Muscle layer of duodenum (tissue), 2 donors: Measurements from ENCODE around the gene KDM2B.

ENCODE experiments used
- H3K27ac ChIP-seq: one replicate; pipeline ENCODE4 v1.7.0; 2013; ENCODE audit warnings: mild to moderate bottlenecking, low read length
- H3K27me3 ChIP-seq: one replicate; pipeline ENCODE4 v1.7.0; 2013; ENCODE audit warnings: low read depth, mild to moderate bottlenecking, control low read depth, low read length
- H3K36me3 ChIP-seq, 2 donors: one replicate each; pipeline ENCODE4 v1.7.0; 2013; ENCODE audit warnings: low read length in 2 of 2, control low read depth in 1 of 2, mild to moderate bottlenecking in 1 of 2; ENCODE audit not compliant: insufficient read depth in 2 of 2, control insufficient read depth in 1 of 2
- H3K4me1 ChIP-seq, 2 donors: one replicate each; pipeline ENCODE4 v1.7.0; 2013; ENCODE audit warnings: low read length in 2 of 2, mild to moderate bottlenecking in 2 of 2, control low read depth in 1 of 2, moderate library complexity in 1 of 2; ENCODE audit not compliant: insufficient read depth in 2 of 2, control insufficient read depth in 1 of 2
- H3K4me3 ChIP-seq, 2 donors: one replicate each; pipeline ENCODE4 v1.7.0; 2013; ENCODE audit warnings: low read length in 2 of 2, low read depth in 1 of 2, mild to moderate bottlenecking in 1 of 2
- H3K9me3 ChIP-seq, 2 donors: one replicate each; pipeline ENCODE4 v1.7.0; 2013; ENCODE audit warnings: low read length in 2 of 2, control low read depth in 1 of 2, mild to moderate bottlenecking in 1 of 2; ENCODE audit not compliant: control insufficient read depth in 1 of 2
- donor health status: healthy.

Gene KDM2B

DNA sequence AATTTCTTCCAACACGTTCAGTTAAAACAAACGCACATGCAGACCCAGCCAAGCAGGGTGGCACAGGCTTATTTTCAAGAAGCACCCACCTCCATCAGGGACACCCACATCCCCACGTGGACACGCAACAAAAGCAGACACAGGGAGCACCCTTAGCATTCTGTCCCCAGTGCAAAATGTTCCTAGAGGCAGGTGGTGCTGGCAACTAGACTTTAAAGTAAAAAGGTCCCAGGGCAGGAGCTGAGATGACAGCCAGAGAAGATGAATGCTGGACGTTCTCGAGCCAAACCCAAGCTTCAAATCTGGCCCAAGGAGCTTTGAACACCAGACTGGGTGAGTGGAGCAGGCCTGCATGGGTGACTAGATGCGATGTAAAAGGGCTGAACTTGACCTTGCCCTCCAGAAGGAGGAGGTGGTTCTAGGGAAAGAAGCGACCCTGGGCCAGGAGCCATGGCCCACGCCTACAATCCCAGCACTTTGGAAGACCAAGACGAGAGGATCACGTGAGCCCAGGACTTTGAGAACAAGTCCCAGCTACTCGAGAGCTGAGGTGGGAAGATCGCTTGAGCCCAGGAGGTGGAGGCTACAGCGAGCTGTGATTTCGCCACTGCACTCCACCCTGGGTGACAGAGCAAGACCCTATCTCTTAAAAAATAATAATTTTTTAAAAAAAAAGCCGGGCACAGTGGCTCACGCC lies 47.3 kb downstream of the KDM2B start:
- Histone ChIP-seq H3K4me3 (no peak overlapping the region), H3K27ac (no peak overlapping the region), H3K36me3 (peaks cover 0 to 6% of the 10 kb centered on the region in 2 donors), H3K9me3 (no peaks in the 10 kb centered on the region), H3K27me3 (no peaks in the 10 kb centered on the region), H3K4me1 (peaks cover 8 to 44% of the 10 kb centered on the region in 2 donors)

DNA sequence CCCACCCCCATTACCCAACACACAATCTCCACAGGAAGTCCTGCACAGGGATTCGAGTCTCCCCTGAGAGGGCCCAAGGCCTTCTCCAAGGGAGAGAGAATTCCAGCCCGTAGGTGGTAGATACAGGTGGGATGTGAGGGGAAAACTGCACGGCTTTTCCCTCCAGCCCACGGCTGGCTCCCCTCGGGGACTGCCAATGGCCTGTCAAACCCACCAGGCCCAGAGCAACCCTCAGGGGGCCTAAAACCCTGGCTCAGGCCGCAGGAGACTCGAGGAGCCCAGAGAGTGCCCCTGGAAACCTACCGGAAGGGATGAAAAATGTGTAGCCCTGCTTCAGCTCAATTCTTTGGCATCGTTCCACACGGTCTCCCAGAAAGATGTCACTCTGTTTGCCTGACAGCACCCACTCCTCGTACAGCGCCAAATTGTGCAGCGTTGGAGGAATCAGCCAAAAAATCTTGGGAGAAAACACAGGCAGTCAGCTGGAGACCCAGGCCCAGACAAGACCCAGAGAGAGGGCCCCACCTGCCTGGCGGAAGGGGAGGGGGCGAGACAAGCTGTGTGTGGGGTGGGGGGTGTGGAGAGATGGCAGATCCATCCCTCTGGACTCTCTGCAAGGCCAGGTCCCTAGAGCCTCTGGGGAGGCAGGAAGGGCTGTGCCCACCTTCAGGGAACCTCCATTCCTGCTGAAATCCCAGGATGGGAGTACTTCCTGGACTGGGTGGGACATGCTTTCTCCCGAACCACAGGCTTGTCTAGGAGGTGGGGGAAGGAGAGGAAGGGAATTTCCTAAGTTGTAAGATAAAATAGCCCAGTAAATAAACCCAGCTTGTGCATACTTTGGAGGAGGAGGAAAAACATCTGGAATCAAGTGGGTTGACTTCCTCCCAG lies 48.1 kb downstream of the KDM2B start:
- no peaks in the 10 kb centered on the region for H3K9me3 ChIP-seq
- no peak overlapping the region for H3K4me3 ChIP-seq
- H3K27me3 ChIP-seq, result no peaks in the 10 kb centered on the region
- H3K36me3 ChIP-seq, result peaks cover 0 to 6% of the 10 kb centered on the region in 2 donors
- H3K4me1 ChIP-seq, result peaks cover 4 to 38% of the 10 kb centered on the region in 2 donors
- H3K27ac ChIP-seq, result no peak overlapping the region

DNA sequence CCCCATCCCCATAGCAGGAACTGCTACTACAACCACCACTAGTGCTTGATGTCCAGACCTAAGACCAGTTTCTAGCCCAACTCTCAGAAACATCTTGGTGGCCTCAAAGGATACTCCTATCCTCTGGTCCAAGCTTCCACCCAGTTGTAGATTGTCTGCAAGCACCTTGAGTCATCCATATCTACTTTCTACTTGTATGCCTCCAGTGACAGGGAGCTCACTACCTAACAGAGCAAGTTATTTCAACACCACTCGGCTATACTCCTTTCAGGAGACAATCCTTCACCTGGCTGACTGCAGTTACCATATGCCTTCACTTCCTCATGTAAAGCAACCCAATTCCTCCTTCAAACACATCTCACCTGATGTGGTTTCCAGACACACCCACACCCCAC lies 49.5 kb downstream of the KDM2B start:
- peaks cover 4 to 34% of the 10 kb centered on the region in 2 donors for H3K4me1 ChIP-seq
- H3K4me3 ChIP-seq, result no peak overlapping the region
- no peaks in the 10 kb centered on the region for H3K9me3 ChIP-seq
- H3K27me3 ChIP-seq, result no peaks in the 10 kb centered on the region
- peaks cover 0 to 6% of the 10 kb centered on the region in 2 donors for H3K36me3 ChIP-seq
- no peak overlapping the region for H3K27ac ChIP-seq

DNA sequence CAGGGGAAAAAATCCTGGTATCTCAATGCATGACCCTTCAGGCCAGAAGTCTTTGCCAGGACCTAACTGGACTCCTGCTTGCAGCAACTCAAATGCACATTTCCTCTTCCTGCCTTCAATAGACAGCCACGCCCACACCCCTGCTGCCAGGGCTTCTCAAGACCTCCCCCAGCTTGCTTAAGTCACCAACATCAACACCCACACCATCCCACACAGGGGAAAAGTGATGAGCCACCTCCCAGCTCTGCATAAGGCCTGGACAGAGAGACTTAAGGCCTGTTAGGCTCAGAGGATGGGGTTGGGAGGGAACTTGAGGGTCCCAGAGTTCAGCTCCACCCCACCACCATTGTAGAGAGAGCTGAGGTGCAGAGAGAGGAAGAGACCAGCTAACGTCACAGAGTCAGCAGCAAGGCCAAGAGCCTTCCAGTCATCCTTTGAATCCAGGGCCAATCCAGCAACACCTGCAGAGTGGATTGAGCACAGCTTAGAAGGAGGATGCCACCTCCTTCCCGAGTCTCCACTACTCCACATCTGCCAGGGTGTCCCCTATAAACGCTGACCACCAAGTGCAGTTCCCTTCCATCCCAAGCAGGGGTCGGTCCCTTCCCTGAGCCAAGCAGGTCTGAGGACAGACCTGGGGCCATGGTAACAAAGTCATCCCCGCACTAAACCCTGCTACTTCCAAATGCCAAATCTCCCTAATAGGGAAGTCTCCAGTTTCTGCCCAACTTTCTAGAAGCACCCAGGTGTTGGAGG lies 50.0 kb downstream of the KDM2B start:
- H3K4me3 ChIP-seq, result no peak overlapping the region
- H3K9me3 ChIP-seq, result no peaks in the 10 kb centered on the region
- H3K27me3 ChIP-seq, result no peaks in the 10 kb centered on the region
- peaks cover 1 to 28% of the 10 kb centered on the region in 2 donors for H3K4me1 ChIP-seq
- no peak overlapping the region for H3K27ac ChIP-seq
- H3K36me3 ChIP-seq, result peaks cover 0 to 6% of the 10 kb centered on the region in 2 donors

DNA sequence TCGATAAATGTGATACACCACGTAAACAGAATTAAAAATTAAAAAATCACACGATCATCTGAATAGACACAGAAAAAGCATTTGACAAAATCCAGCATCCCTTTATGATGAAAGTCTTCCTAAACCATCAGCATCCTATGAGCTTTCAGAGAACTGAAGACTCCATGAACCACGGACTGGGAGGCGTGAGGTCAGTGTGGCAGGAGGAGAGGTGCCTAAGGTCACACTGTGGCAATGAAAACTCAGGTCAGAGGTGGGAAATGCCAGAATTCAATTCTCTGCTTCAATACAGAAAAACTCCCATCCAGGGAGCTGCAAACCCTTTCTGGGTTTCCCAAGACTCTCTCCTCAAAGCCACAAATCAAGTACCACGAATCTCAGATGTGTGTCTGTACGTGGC lies 51.6 kb downstream of the KDM2B start:
- Histone ChIP-seq H3K9me3 (no peaks in the 10 kb centered on the region), H3K4me1 (peaks cover 0 to 19% of the 10 kb centered on the region in 2 donors), H3K27me3 (no peaks in the 10 kb centered on the region), H3K4me3 (no peak overlapping the region), H3K36me3 (peaks cover 0 to 6% of the 10 kb centered on the region in 2 donors), H3K27ac (no peak overlapping the region)

DNA sequence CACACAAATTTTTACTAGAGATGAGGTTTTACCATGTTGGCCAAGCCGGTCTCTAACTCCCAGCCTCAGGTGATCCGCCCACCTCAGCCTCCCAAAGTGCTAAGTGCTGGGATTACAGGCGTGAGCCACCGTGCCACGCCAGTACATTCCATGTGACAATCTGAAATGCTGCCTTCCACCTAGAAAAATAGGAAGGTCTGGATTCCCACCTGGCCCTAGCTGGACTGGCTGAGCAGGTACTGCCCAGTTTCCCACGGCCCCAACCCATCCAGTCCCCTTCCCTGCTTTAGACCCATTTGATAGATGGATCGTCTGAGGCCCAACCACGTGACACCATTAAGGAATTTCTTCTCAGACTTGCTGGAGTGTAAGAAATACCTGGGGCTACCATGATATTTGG lies 55.4 kb downstream of the KDM2B start:
- H3K9me3 ChIP-seq, result no peaks in the 10 kb centered on the region
- no peak overlapping the region for H3K27ac ChIP-seq
- H3K36me3 ChIP-seq, result peaks cover 0 to 4% of the 10 kb centered on the region in 2 donors
- no peaks in the 10 kb centered on the region for H3K4me1 ChIP-seq
- H3K27me3 ChIP-seq, result no peaks in the 10 kb centered on the region
- no peak overlapping the region for H3K4me3 ChIP-seq

DNA sequence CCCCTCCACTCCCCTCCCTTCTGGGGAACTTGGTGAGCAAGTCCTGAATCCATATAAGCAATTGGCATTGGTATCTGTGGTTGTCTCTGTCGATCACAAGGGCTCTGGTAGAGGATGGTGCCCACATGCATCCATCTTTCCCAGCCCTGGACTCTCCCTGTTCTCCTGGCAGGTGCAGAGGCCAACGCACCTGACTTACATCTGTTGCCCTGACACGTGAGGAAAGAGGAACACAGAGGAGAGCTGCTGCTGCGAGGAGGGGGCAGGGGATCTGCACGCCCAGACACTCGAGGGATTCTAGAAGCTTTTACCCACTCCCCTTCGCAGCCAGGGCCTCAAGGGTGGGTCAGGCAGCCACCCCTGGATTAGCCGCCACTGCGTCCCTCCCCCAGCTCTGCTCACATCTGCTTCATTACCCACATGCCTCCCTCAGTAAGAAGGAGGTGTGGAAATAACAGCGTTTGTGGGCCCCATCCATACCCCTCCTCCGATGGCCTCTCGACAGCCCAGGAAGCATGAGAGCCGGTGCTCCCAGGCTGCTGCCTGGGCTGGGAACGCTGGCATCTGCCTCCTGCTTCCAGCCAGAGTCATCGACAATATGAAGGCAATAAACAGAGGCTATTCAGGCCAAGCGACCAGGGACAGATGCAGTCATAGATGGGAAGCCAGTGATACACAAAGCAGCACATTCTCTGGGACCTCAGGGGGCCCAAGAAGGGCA lies 56.5 kb downstream of the KDM2B start:
- no peak overlapping the region for H3K4me3 ChIP-seq
- H3K4me1 ChIP-seq, result no peaks in the 10 kb centered on the region
- H3K9me3 ChIP-seq, result no peaks in the 10 kb centered on the region
- H3K27me3 ChIP-seq, result no peaks in the 10 kb centered on the region
- peaks cover 0 to 6% of the 10 kb centered on the region in 2 donors for H3K36me3 ChIP-seq
- no peak overlapping the region for H3K27ac ChIP-seq

DNA sequence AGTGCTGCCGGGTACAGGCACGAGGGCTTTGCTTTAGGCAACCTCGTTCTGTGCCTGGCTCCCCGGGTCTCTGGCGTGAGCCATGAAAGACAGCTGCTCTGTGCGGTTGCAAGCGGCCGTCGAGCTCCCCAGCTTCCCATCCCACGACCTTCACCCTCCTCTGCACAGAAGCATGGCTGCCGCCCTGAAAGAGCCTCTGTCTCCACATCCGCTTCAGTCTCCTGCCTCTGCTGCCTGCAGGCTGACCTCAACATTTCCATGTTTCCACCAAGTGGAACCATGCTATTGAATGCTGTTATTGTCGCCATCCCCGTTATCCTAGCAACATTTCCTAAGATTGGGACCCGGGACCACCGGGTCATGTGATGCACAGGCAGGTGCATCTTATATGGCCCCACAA lies 57.1 kb downstream of the KDM2B start:
- H3K4me3 ChIP-seq, result no peak overlapping the region
- H3K27ac ChIP-seq, result no peak overlapping the region
- no peaks in the 10 kb centered on the region for H3K9me3 ChIP-seq
- H3K36me3 ChIP-seq, result peaks cover 6 to 8% of the 10 kb centered on the region in 2 donors
- no peaks in the 10 kb centered on the region for H3K27me3 ChIP-seq
- H3K4me1 ChIP-seq, result no peaks in the 10 kb centered on the region

DNA sequence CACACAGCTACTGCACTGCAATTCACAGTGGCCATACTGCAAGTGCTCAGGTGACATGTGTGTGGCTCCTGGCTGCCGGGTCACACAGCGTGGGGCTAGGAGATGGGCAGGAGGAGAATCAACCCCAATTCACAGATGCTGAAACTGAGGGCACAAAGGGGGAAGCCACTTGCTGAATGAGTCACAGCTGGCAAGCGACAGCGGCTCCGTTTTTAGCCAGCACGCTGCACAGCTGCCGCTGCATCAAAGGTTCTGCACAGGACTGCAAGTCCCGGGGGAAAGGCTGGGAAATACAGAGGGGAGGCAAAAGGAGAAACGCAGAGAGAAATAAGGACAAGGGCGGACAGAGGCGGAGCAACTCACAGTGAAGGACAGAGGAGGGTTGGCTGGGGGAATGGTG lies 57.9 kb downstream of the KDM2B start:
- Histone ChIP-seq H3K4me1 (peaks cover 0 to 5% of the 10 kb centered on the region in 2 donors), H3K9me3 (no peaks in the 10 kb centered on the region), H3K27me3 (no peaks in the 10 kb centered on the region), H3K27ac (no peak overlapping the region), H3K4me3 (no peak overlapping the region), H3K36me3 (peaks cover 8% of the 10 kb centered on the region in 2 donors)

DNA sequence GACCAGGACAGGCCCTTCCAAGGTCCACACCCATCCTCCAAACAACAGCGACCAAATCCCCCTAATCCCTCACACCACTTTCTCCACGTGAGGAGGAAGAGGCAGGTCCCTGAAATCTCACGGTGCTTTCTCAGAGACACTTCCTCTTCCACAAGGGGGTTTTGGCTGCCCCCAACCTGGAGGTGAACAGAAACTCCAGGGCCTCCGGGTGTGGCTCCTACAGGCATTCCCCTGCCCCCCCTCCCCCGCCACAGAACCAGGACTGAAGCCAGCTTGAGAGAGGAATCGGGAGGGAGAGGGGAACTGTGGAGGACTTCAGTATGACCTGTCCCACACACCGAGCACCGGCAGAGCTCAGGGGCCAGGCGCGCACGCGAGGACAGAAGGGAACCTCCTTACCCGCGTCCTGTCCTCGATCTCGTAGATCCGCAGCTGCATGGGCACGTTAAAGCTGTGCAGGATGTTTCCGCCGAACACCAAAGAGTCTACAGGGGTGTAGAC lies 60.2 kb downstream of the KDM2B start:
- Histone ChIP-seq H3K27ac (no peak overlapping the region), H3K4me1 (peaks cover 0 to 5% of the 10 kb centered on the region in 2 donors), H3K4me3 (no peak overlapping the region), H3K9me3 (no peaks in the 10 kb centered on the region), H3K27me3 (no peaks in the 10 kb centered on the region), H3K36me3 (peaks cover 8% of the 10 kb centered on the region in 2 donors)
